CD4-positive, CD25-positive, alpha-beta regulatory T cell (primary cell): ENCODE data around the gene WASHC2C. TPM values are rescaled to one million over a fixed set of nuclear protein-coding genes. Genes with fewer than 3 reads are reported as not detected.
"Not testable (repeated sequence)": the region's sequence is repeated elsewhere in the genome, so short reads cannot be mapped to it uniquely, and the experiment has no call there.

Source experiments
- ATAC-seq, 2 donors: fragments of 150-1000 bp; cut with Tn5 transposase; one replicate each; pipeline ENCODE4 v1.10.0; 2021; ENCODE audit warnings: low read depth in 2 of 2, moderate number of reproducible peaks in 2 of 2, moderate library complexity in 1 of 2
- DNase-seq, 3 donors: peaks; one replicate each; pipeline versions ENCODE4 v3.0.0 to v3.0.0-alpha.2; 2012 to 2022; ENCODE audit warnings: mixed read lengths in 1 of 3
- H3K27ac ChIP-seq: one replicate; pipeline ENCODE4 v1.7.0; 2013; ENCODE audit warnings: mild to moderate bottlenecking, low read length; ENCODE audit not compliant: insufficient read depth, poor library complexity, severe bottlenecking
- H3K27me3 ChIP-seq: one replicate; pipeline ENCODE4 v1.7.0; 2013; ENCODE audit warnings: low read length; ENCODE audit not compliant: control insufficient read depth, insufficient read depth
- H3K36me3 ChIP-seq: one replicate; pipeline ENCODE4 v1.7.0; 2013; ENCODE audit warnings: mild to moderate bottlenecking, low read length, moderate library complexity; ENCODE audit not compliant: control insufficient read depth, insufficient read depth
- H3K4me1 ChIP-seq: 2 replicates; pipeline ENCODE4 v1.7.0; 2013; ENCODE audit warnings: mild to moderate bottlenecking, low read length; ENCODE audit not compliant: insufficient read depth, control insufficient read depth, poor library complexity, severe bottlenecking
- H3K4me3 ChIP-seq: one replicate; pipeline ENCODE4 v1.7.0; 2013; ENCODE audit warnings: low read depth, mild to moderate bottlenecking, low read length, moderate library complexity
- H3K9me3 ChIP-seq, 2 experiments: 1 replicate in 1 of 2; 2 replicates in 1 of 2; pipeline ENCODE4 v1.7.0; 2013; ENCODE audit warnings: low read length in 2 of 2, mild to moderate bottlenecking in 1 of 2, moderate library complexity in 1 of 2; ENCODE audit not compliant: control insufficient read depth in 2 of 2
- H3K27ac Mint-ChIP-seq, 3 donors: one replicate each; pipeline ENCODE4 v1.8.0; 2020 to 2022; ENCODE audit warnings: mild to moderate bottlenecking in 3 of 3, mixed read lengths in 3 of 3, moderate library complexity in 2 of 3
- H3K27me3 Mint-ChIP-seq: one replicate; pipeline ENCODE4 v1.8.0; 2022; ENCODE audit warnings: mild to moderate bottlenecking, mixed read lengths
- H3K36me3 Mint-ChIP-seq: one replicate; pipeline ENCODE4 v1.8.0; 2020; ENCODE audit warnings: mixed read lengths
- H3K4me1 Mint-ChIP-seq, 4 donors: one replicate each; pipeline ENCODE4 v1.8.0; 2020 to 2022; ENCODE audit warnings: mixed read lengths in 4 of 4, mild to moderate bottlenecking in 1 of 4
- H3K4me3 Mint-ChIP-seq, 4 donors: one replicate each; pipeline ENCODE4 v1.8.0; 2020 to 2022; ENCODE audit warnings: mild to moderate bottlenecking in 4 of 4, mixed read lengths in 4 of 4, moderate library complexity in 3 of 4
- H3K9me3 Mint-ChIP-seq, 7 donors: one replicate each; pipeline ENCODE4 v1.8.0; 2020 to 2022; ENCODE audit warnings: mixed read lengths in 7 of 7, mild to moderate bottlenecking in 3 of 7, moderate library complexity in 2 of 7
- polyA plus RNA-seq, 4 donors: library from polyadenylated mRNA; unstranded; fragments of 300-500 nt; fragmentation: Illumina TruSeq; gene quantifications; one replicate each; pipeline ENCODE4 v1.2.3, GENCODE V29; 2021
- total RNA-seq: library from RNA; stranded (reverse); gene quantifications from one replicate; pipeline ENCODE4 v1.2.3, GENCODE V29; 2022

Gene WASHC2C
- total and polyA plus RNA-seq, 5 donors from 2014 or later: 9.4 to 68.1 (median 12.9) TPM

DNA sequence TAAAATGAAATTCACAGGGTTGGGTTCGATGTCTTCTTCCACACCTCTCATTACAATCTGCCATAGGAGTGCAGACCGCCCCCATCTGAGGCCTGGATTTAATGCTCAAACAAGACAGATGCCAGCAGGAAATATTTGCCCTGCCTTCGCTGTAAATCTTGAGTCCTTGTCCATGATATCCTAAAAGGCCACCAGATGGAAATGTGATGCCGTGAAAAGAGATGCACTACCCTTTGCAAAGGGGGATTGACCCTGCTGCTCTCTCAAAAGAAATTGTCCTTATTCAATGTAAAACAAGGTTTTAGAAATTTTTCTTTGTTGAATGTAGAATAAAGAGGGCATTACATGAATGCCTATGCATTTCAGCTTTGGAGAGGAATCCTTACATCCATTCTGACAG is 82.8 kb downstream of the WASHC2C start:
- ATAC-seq (no peak), DNase-seq (no peak)
- Histone ChIP-seq H3K4me3 (no peak overlapping the region), H3K27ac (no peak overlapping the region), H3K9me3 (no peaks in the 10 kb centered on the region), H3K4me1 (no peaks in the 10 kb centered on the region), H3K36me3 (no peaks in the 10 kb centered on the region), H3K27me3 (no peaks in the 10 kb centered on the region)
- Mint-ChIP-seq H3K4me3 (no peak overlapping the region), H3K27me3 (peaks cover 24% of the 10 kb centered on the region), H3K9me3 (peaks cover 0 to 4% (median 0%) of the 10 kb centered on the region in 7 donors), H3K36me3 (no peaks in the 10 kb centered on the region), H3K27ac (no peak overlapping the region), H3K4me1 (no peaks in the 10 kb centered on the region)

DNA sequence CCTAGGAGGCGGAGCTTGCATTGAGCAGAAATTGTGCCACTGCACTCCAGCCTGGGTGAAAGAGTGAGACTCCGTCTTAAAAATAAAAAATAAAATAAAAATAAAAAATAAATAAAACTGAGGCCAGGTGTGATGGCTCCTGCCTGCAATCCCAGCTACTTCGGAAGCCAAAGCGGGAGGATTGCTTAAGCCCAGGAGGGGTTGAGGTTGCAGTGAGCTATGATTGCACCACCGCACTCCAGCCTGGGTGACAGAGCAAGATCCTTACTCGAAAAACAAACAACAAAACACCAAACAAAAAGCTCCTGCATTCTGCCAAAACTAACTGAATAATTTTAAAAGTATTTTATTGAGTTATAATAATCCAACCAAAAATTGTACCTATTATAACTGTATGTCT is 84.0 kb downstream of the WASHC2C start:
- Histone ChIP-seq H3K4me1 (no peaks in the 10 kb centered on the region), H3K27ac (no peak overlapping the region), H3K4me3 (no peak overlapping the region), H3K27me3 (no peaks in the 10 kb centered on the region), H3K9me3 (no peaks in the 10 kb centered on the region), H3K36me3 (no peaks in the 10 kb centered on the region)
- no peak for ATAC-seq
- Mint-ChIP-seq H3K9me3 (peaks cover 0 to 4% (median 0%) of the 10 kb centered on the region in 7 donors), H3K27ac (no peak overlapping the region), H3K4me3 (no peak overlapping the region), H3K36me3 (no peaks in the 10 kb centered on the region), H3K27me3 (peaks cover 24% of the 10 kb centered on the region), H3K4me1 (no peaks in the 10 kb centered on the region)
- no peak for DNase-seq

DNA sequence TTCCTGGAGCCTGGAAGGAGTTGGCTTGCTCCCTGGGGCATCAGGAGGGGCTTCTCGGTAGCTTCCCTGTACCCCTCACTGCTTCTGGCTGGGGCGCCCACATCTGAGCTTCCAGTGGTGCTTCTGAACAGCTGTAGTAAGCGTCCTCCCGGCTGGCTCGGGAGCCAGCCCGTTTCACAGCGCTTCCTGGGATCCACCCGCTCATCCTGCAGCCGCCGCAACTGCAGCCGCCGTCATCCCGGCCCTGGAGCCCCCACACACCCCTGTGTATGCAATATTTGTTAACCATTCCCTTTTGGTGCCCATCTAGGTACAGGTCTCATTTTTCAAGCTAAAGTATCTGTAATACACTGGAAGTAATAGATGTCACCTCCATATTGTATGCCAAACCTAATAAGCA is 85.9 kb downstream of the WASHC2C start:
- H3K27ac ChIP-seq, H3K9me3 Mint-ChIP-seq, H3K4me1 Mint-ChIP-seq, H3K4me1 ChIP-seq, DNase-seq, H3K27me3 ChIP-seq, ATAC-seq, H3K4me3 Mint-ChIP-seq, H3K36me3 ChIP-seq, H3K9me3 ChIP-seq, H3K36me3 Mint-ChIP-seq, H3K4me3 ChIP-seq, H3K27ac Mint-ChIP-seq: not testable (repeated sequence)
- H3K27me3 Mint-ChIP-seq: peaks cover 24% of the 10 kb centered on the region

DNA sequence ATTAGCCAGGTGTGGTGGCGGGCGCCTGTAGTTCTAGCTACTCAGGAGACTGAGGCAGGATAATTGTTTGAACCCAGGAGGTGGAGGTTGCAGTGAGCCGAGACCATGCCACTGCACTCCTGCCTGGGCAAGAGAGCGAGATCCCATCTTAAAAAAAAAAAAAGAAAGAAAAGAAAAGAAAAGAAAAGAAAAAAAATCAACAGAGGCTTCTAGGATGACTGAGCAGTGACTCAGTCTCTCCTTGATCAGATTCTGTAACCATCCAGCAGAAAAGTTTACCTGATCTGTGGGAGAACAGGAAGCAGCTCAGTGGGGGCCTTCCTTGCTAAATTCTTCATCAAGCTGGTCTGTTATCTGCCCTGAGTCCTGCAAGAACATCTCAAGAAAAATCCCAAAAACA is 87.1 kb downstream of the WASHC2C start:
- H3K36me3 ChIP-seq, ATAC-seq, H3K9me3 Mint-ChIP-seq, H3K27ac Mint-ChIP-seq, H3K9me3 ChIP-seq, H3K27ac ChIP-seq, H3K36me3 Mint-ChIP-seq, H3K4me3 Mint-ChIP-seq, H3K27me3 ChIP-seq, H3K4me1 Mint-ChIP-seq, H3K4me1 ChIP-seq, DNase-seq, H3K4me3 ChIP-seq: not testable (repeated sequence)
- H3K27me3 Mint-ChIP-seq: peaks cover 18% of the 10 kb centered on the region

DNA sequence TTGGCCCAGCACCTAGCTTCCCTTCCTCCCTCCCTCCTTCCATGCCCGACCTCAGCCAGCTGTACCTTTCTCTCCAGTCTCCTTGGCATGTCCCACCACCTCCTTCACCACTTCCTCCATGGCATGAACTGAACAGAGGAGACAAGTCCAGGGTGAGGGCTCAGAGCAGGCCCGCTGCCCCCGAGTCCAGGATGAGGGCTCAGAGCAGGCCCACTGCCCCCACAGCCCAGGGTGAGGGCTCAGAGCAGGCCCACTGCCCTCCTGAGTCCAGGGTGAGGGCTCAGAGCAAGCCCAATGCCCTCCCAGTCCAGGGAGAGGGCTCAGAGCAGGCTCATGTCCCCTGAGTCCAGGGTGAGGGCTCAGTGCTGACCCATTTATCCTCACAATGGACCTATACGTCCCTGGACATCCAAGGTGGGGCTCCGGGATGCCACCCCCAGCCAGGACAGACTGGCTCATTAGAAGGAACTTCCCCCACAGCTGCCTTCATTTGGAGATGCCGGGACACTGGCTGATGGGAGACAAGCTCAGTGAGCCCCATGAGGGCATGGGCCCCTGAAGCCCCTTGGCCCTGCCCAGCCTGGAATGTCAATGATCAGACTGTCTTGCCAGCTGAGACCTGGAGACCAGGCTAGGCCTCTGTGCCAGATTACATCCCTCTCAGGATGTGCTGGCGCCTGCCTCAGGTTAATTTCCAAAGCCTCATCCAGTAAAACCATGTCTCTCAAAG is 90.2 kb downstream of the WASHC2C start:
- no peak overlapping the region for H3K4me3 Mint-ChIP-seq
- Histone ChIP-seq H3K36me3 (no peaks in the 10 kb centered on the region), H3K27ac (no peak overlapping the region), H3K4me3 (no peak overlapping the region), H3K4me1 (no peaks in the 10 kb centered on the region), H3K27me3 (no peaks in the 10 kb centered on the region), H3K9me3 (no peaks in the 10 kb centered on the region)
- H3K27me3 Mint-ChIP-seq: no peaks in the 10 kb centered on the region
- H3K9me3 Mint-ChIP-seq: no peaks in the 10 kb centered on the region
- ATAC-seq: no peak
- no peak for DNase-seq
- no peaks in the 10 kb centered on the region for H3K36me3 Mint-ChIP-seq
- no peaks in the 10 kb centered on the region for H3K4me1 Mint-ChIP-seq
- no peak overlapping the region for H3K27ac Mint-ChIP-seq

DNA sequence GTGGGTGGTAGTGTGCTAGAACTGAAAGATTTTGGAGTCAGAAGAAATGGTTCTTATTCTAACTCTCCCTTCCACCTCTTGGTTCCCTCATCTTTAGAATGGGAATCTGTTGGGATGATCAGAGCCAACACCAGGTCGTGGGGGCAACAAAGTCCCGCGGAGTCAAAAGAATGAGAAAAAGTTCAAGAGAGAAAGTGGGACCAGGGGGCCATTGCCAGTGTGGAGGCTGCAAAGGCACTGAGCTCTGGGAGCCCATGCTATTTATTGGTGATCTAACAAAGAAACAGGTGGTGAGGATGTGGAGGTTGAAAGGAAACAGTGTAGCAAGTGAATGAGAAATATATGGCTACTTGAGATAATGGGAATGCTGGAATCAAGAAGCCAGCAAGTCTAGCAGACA is 90.8 kb downstream of the WASHC2C start:
- no peak for ATAC-seq

DNA sequence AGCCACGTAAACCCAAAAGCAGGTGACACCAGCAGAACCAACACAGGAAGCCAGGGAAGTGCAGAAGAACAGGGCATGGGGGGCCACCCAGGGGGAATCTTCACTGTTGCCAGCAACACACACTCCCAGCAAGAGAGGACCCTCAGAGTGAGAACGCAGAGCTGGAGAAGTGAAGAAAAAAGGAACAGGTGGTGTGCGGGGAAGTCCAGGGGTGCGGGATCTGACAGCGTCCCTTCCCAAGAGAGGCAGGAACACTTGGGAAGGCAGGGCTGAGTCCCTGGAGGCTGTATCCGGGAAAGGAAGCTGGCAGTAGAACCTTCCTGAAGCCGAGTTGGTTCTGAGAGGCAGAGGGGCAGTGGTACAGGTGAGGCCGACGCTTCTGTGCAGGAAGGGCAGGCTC is 92.5 kb downstream of the WASHC2C start:
- H3K36me3 ChIP-seq: no peaks in the 10 kb centered on the region
- no peak overlapping the region for H3K4me3 ChIP-seq
- H3K9me3 ChIP-seq: no peaks in the 10 kb centered on the region
- Mint-ChIP-seq H3K4me3 (no peak overlapping the region), H3K27ac (no peak overlapping the region), H3K4me1 (no peaks in the 10 kb centered on the region), H3K36me3 (no peaks in the 10 kb centered on the region), H3K9me3 (no peaks in the 10 kb centered on the region), H3K27me3 (no peaks in the 10 kb centered on the region)
- no peak for ATAC-seq
- no peak overlapping the region for H3K27ac ChIP-seq
- H3K27me3 ChIP-seq: no peaks in the 10 kb centered on the region
- no peaks in the 10 kb centered on the region for H3K4me1 ChIP-seq
- no peak for DNase-seq

More for the DNA sequence above, 90.8 kb downstream of the WASHC2C start:
- Histone ChIP-seq H3K27ac (no peak overlapping the region), H3K36me3 (no peaks in the 10 kb centered on the region), H3K4me1 (no peaks in the 10 kb centered on the region), H3K4me3 (no peak overlapping the region), H3K27me3 (no peaks in the 10 kb centered on the region), H3K9me3 (no peaks in the 10 kb centered on the region)
- Mint-ChIP-seq H3K36me3 (no peaks in the 10 kb centered on the region), H3K9me3 (no peaks in the 10 kb centered on the region), H3K27me3 (no peaks in the 10 kb centered on the region), H3K27ac (peak overlapping the region in 1 of 3 donors; percentile 32), H3K4me1 (no peaks in the 10 kb centered on the region), H3K4me3 (no peak overlapping the region)
- DNase-seq: no peak

DNA sequence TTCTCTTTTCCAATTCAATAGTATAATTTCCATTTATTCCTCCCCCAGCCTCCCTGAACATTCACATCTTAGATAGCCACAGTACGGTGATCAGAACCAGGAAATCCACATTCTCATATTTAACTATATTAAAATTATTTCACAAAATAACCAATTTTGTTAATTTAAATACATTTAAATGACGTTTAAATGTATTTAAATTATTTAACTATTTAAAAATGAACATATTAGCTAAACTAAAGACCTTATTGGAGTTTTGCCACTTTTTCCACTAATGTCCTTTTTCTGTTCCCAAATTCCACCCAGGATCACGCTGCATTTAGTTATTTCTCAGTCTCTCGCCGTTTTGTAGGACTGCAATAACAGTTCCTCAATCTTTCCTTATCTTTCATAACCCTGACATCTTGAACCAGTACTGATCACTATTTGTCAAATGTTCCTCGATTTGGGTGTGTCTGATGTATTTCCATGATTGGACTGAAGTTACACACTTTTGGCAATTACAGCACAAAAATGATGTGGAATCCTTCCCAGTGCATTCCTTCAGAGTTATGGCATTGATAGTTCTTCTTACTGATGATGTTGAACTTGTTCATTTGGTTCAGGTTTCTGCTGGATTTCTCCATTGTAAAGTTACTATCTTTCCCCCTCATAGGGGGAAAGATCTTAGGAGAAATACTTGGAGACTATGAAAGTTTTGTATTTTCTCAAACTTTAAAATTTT is 93.2 kb downstream of the WASHC2C start:
- not testable (repeated sequence) for H3K27me3 ChIP-seq, H3K9me3 Mint-ChIP-seq, H3K4me3 Mint-ChIP-seq, ATAC-seq, H3K36me3 Mint-ChIP-seq, H3K4me1 ChIP-seq, H3K9me3 ChIP-seq, H3K36me3 ChIP-seq, H3K4me1 Mint-ChIP-seq, H3K27ac Mint-ChIP-seq, H3K4me3 ChIP-seq, H3K27me3 Mint-ChIP-seq, H3K27ac ChIP-seq, DNase-seq
